ENCODE results near the gene R3HDM1.
"Not testable (repeated sequence)": the region's sequence is repeated elsewhere in the genome, so short reads cannot be mapped to it uniquely, and the experiment has no call there.

Gene R3HDM1

GRCh38 chr2:135651717-135652116 is 120.4 kb downstream of the R3HDM1 start:
- no peak overlapping the region for H3K4me3 ChIP-seq
- TF ChIP-seq CTCF (IDR thresholded peaks at IDR 0.05), result no peak
- no peak for DNase-seq (ENCODE audit: low spot score)
- H3K27ac ChIP-seq, result no peak overlapping the region

GRCh38 chr2:135654239-135654638 is 123.0 kb downstream of the R3HDM1 start:
- not testable (repeated sequence) for DNase-seq (ENCODE audit: low spot score); H3K27ac ChIP-seq; H3K4me3 ChIP-seq

GRCh38 chr2:135657806-135658582 is 126.7 kb downstream of the R3HDM1 start:
- no peak overlapping the region for H3K4me3 ChIP-seq
- H3K27ac ChIP-seq, result no peak overlapping the region
- no peak for DNase-seq (ENCODE audit: low spot score)
- TF ChIP-seq CTCF (IDR thresholded peaks at IDR 0.05), result no peak

GRCh38 chr2:135662088-135662487 is 130.8 kb downstream of the R3HDM1 start:
- no peak for DNase-seq (ENCODE audit: low spot score)
- no peak for TF ChIP-seq CTCF (IDR thresholded peaks at IDR 0.05)
- Histone ChIP-seq H3K4me3 (no peak overlapping the region), H3K27ac (no peak overlapping the region)

- H3K4me3 ChIP-seq, result no peak overlapping the region
- H3K27ac ChIP-seq, result no peak overlapping the region
- no peak for TF ChIP-seq CTCF (IDR thresholded peaks at IDR 0.05)
- no peak for DNase-seq (ENCODE audit: low spot score)
Measured at GRCh38 chr2:135663148-135663700, 131.9 kb downstream of the R3HDM1 start.

- H3K4me3 ChIP-seq, result no peak overlapping the region
- TF ChIP-seq CTCF (IDR thresholded peaks at IDR 0.05), result no peak
- H3K27ac ChIP-seq, result no peak overlapping the region
- no peak for DNase-seq (ENCODE audit: low spot score)
Measured at GRCh38 chr2:135664623-135665068, 133.4 kb downstream of the R3HDM1 start.

GRCh38 chr2:135667045-135667444 is 135.8 kb downstream of the R3HDM1 start:
- DNase-seq (ENCODE audit: low spot score), result no peak
- Histone ChIP-seq H3K4me3 (no peak overlapping the region), H3K27ac (no peak overlapping the region)
- no peak for TF ChIP-seq CTCF (IDR thresholded peaks at IDR 0.05)
